Cardiac fibroblast (primary cell): ENCODE data around the gene ABCA6.
"Not testable (repeated sequence)": the region's sequence is repeated elsewhere in the genome, so short reads cannot be mapped to it uniquely, and the experiment has no call there.

Experiments used
- DNase-seq, 2 donors: peaks; one replicate each; pipeline versions ENCODE4 v3.0.0 to v3.0.0-alpha.2; 2010; ENCODE audit warnings: low read depth in 2 of 2
- H3K4me3 ChIP-seq, 2 donors: replicated peaks in 1 of 2; 1 replicate in 1 of 2; 2 replicates in 1 of 2; pipeline ENCODE4 v1.5.1; 2011; ENCODE audit warnings: low read depth in 2 of 2, low read length in 2 of 2, mild to moderate bottlenecking in 2 of 2, moderate library complexity in 1 of 2
- CTCF ChIP-seq: IDR thresholded peaks from one replicate; pipeline ENCODE4 v1.5.1; 2011; ENCODE audit warnings: low read depth, mild to moderate bottlenecking, low read length, inconsistent platforms

Gene ABCA6

GRCh38 chr17:69176457-69176795 is 34.7 kb upstream of the ABCA6 start:
- no peak for TF ChIP-seq CTCF
- peak in 1 of 2 donors; percentile 32 for DNase-seq
- H3K4me3 ChIP-seq: no peak overlapping the region

DNA sequence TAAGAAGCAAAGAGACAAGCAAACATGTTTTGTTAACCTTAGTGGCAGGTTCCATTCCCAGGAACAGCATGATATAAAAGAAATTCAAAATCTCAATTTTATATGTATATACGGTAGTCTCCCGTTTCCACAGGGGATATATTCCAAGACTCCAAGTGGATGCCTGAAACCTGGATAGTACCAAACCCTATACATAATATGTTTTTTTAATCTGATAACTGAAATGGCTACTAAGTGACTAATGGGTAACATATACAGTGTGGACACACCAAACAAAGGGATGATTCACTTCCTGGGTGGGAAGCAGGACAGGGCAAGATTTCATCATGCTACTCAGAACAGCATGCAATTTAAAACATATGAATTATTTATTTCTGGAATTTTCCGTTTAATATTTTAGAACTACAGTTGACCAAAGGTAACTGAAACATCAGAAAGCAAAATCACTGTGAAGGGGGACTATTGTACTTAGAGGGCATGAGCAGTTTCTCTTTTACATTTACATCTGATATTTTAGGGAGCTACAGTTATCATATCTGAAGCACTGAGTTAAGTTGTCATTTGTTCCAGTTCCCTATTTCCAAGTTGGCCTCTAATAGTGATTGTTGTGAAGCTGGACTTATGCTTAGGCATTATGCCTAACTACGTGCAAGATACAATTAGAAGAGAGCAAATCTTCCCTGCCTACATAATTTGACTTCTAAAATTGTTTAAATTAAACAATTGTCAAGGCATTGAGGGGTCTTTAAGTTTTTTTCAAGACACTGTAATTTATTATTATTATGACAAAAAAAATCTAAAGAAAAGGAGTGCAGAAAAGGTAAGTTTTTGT is 34.1 kb upstream of the ABCA6 start:
- DNase-seq: peak; percentile 80 to 96
- H3K4me3 ChIP-seq: no peak overlapping the region
- TF ChIP-seq CTCF: no peak

DNA sequence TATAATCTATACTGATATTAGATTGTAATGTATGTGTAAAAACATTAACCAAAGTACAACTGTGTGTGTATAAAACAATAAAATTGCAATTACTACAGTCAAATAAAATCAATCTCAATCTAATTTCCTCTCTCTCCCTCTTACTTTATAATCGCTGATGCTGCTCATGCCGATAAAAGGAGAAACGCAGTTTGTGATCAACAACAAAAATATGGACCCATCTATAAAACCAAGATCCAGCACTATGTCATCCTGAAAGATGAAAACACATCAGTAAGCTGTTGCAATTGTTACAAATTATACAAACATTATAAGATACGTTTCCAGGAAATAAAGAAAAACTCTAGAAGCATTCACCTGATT is 33.5 kb upstream of the ABCA6 start:
- DNase-seq: no peak

GRCh38 chr17:69173118-69173517 is 31.4 kb upstream of the ABCA6 start:
- DNase-seq: no peak
- no peak overlapping the region for H3K4me3 ChIP-seq
- no peak for TF ChIP-seq CTCF

More for the DNA sequence above, 33.5 kb upstream of the ABCA6 start:
- TF ChIP-seq CTCF: no peak
- no peak overlapping the region for H3K4me3 ChIP-seq

GRCh38 chr17:69170377-69170776 is 28.7 kb upstream of the ABCA6 start:
- no peak overlapping the region for H3K4me3 ChIP-seq
- no peak for TF ChIP-seq CTCF
- DNase-seq: peak in 1 of 2 donors; percentile 11

DNA sequence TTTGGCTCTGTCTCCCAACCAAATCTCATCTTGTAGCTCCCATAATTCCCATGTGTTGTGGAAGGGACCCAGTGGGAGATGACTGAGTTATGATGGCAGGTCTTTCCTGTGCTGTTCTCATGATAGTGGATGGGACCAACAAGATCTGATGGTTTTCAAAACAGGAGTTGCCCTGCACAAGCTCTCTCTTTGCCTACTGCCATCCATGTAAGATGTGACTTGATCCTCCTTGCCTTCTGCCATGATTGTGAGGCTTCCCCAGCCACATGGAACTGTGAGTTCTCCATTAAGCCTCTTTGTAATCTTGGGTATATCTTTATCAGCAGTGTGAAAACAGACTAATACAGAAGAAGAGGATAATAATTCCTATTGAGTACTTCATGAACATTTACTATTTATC is 26.9 kb upstream of the ABCA6 start:
- not testable (repeated sequence) for DNase-seq, H3K4me3 ChIP-seq

DNA sequence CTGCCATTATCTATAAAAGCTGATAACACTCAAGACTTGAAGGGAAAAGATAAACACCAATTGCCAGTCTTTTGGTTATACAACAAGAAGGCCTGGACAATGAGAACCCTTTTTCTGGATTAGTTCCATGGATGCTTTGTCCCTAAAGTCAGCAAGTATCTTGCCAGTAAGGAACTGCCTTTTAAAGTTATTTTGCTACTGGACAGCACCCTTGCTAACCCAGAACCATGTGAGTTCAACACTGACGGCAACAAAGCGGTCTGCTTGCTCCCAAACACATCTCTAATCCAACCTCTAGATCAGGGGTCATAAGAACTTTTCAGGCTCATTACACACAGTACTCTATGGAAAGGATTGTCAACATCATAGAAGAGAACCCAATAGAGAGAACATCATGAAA is 25.3 kb upstream of the ABCA6 start:
- no peak for TF ChIP-seq CTCF

More for the DNA sequence above, 25.3 kb upstream of the ABCA6 start:
- H3K4me3 ChIP-seq: no peak overlapping the region
- DNase-seq: no peak
